Cardiac muscle cell (in vitro differentiated cells and primary cell): ENCODE results near the gene SLC4A8. TPM values are rescaled to one million over a fixed set of nuclear protein-coding genes. Genes with fewer than 3 reads are reported as not detected.

Experiments
- DNase-seq, 2 donors: peaks; one replicate each; pipeline versions ENCODE4 v3.0.0 to v3.0.0-alpha.2; 2010 to 2017; ENCODE audit warnings: low read depth in 1 of 2, low spot score in 1 of 2
- H3K27ac ChIP-seq: fragments of 200-600 bp; sonication (generic); 2 replicates; pipeline ENCODE4 v1.5.1; 2016
- H3K27me3 ChIP-seq: fragments of 200-600 bp; sonication (generic); 2 replicates; pipeline ENCODE4 v1.6.0; 2016; ENCODE audit warnings: control low read depth
- H3K36me3 ChIP-seq: fragments of 200-600 bp; sonication (generic); 2 replicates; pipeline ENCODE4 v1.5.1; 2016; ENCODE audit warnings: control low read depth
- H3K4me1 ChIP-seq: fragments of 200-600 bp; sonication (generic); 2 replicates; pipeline ENCODE4 v1.8.1; 2017; ENCODE audit warnings: low read depth, mild to moderate bottlenecking, mixed run types
- H3K4me3 ChIP-seq: fragments of 200-600 bp; sonication (generic); 2 replicates; pipeline ENCODE4 v1.5.1; 2016; ENCODE audit warnings: mild to moderate bottlenecking
- H3K9me3 ChIP-seq: fragments of 200-600 bp; sonication (generic); 2 replicates; pipeline ENCODE4 v1.5.1; 2017; ENCODE audit warnings: low read depth, mild to moderate bottlenecking, control low read depth
- polyA plus RNA-seq: library from polyadenylated mRNA; unstranded; fragments of >200 nt; fragmentation: Nextera tagmentation; extraction: Ambion mirVana; gene quantifications from 2 replicates; pipeline ENCODE4 v1.2.1, GENCODE V29; 2016
- total RNA-seq: library from RNA; depleted of rRNA; stranded (reverse); fragments of >200 nt; gene quantifications from 2 replicates; pipeline ENCODE4 v1.2.3, GENCODE V29; 2016
- TF ChIP-seq, protein P1 (sequence below): IDR thresholded peaks from 2 replicates; pipeline ENCODE4 v1.5.1; 2012; ENCODE audit warnings: low read depth, mild to moderate bottlenecking, low read length

SLC4A8 gene
- total and polyA plus RNA-seq, 2 experiments from 2014 or later: 1.9 to 4.9 TPM

DNA sequence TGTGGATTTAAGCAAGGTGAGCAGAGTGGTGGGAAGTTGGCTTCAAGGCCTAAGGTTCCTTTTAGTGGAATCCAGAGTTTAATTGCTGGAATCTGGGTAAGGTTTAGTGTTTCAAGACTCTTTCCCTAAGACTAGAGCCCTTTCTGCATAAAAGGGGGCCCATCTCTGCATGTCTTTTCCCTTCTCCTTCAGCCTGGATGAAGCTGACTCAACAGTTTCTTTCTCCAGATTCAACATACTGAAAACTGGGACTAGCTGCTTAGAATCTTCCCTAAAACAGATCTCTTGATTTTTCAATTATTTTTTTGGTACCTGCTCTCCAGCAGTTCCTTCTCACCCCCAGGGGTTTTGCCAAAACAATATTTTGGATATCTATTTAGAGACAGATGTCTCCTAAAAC, 34.0 kb downstream of the SLC4A8 start:
- H3K27me3 ChIP-seq: no peaks in the 10 kb centered on the region
- H3K27ac ChIP-seq: no peak overlapping the region
- H3K4me1 ChIP-seq: no peaks in the 10 kb centered on the region
- TF ChIP-seq, protein P1, sequence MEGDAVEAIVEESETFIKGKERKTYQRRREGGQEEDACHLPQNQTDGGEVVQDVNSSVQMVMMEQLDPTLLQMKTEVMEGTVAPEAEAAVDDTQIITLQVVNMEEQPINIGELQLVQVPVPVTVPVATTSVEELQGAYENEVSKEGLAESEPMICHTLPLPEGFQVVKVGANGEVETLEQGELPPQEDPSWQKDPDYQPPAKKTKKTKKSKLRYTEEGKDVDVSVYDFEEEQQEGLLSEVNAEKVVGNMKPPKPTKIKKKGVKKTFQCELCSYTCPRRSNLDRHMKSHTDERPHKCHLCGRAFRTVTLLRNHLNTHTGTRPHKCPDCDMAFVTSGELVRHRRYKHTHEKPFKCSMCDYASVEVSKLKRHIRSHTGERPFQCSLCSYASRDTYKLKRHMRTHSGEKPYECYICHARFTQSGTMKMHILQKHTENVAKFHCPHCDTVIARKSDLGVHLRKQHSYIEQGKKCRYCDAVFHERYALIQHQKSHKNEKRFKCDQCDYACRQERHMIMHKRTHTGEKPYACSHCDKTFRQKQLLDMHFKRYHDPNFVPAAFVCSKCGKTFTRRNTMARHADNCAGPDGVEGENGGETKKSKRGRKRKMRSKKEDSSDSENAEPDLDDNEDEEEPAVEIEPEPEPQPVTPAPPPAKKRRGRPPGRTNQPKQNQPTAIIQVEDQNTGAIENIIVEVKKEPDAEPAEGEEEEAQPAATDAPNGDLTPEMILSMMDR: no peak
- H3K36me3 ChIP-seq: no peaks in the 10 kb centered on the region
- no peaks in the 10 kb centered on the region for H3K9me3 ChIP-seq
- no peak overlapping the region for H3K4me3 ChIP-seq
- DNase-seq: no peak

DNA sequence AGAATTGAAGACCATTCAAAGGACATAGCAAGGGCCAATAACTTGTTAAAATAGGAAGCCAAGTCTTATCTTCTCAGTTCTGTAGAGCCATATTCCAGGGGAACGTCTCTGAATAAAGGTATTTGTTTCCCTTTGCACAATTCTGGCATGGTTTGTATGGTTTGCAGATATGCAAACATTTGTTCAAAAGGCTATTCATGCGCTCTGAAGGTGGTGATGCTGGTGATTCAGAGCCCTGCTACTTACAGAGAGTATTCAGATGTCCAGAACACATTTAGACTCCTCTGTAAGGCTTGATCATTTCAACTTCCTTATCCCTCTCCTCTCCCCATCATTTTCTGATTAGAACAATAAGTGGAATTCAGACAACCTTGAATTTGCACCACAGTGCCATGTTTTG, 35.9 kb downstream of the SLC4A8 start:
- Histone ChIP-seq H3K4me3 (no peak overlapping the region), H3K9me3 (no peaks in the 10 kb centered on the region), H3K4me1 (no peaks in the 10 kb centered on the region), H3K27me3 (no peaks in the 10 kb centered on the region), H3K27ac (no peak overlapping the region), H3K36me3 (no peaks in the 10 kb centered on the region)
- TF ChIP-seq, protein P1: no peak
- no peak for DNase-seq

DNA sequence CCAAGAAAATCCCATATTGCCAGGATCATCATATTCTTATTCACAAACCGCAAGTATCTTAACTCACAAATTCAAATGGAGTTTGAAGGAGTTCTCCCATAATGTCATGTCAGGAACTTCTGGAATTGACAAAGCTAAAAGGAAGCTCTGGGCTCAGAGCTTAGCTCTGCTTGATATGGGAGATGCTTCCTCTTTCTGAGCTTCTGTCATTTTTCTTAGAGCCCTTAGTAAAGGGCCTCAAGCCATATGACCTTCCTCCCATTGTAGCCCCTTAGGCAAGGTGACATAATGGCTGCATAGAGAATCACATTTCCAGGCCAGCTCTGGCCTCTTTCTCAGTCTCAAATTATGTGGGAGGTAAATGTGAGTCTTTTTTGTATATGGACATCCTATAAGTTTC, 40.9 kb downstream of the SLC4A8 start:
- Histone ChIP-seq H3K27me3 (no peaks in the 10 kb centered on the region), H3K4me3 (no peak overlapping the region), H3K36me3 (no peaks in the 10 kb centered on the region), H3K4me1 (peaks cover 16% of the 10 kb centered on the region), H3K9me3 (no peaks in the 10 kb centered on the region), H3K27ac (no peak overlapping the region)
- DNase-seq: no peak
- TF ChIP-seq, protein P1: no peak

DNA sequence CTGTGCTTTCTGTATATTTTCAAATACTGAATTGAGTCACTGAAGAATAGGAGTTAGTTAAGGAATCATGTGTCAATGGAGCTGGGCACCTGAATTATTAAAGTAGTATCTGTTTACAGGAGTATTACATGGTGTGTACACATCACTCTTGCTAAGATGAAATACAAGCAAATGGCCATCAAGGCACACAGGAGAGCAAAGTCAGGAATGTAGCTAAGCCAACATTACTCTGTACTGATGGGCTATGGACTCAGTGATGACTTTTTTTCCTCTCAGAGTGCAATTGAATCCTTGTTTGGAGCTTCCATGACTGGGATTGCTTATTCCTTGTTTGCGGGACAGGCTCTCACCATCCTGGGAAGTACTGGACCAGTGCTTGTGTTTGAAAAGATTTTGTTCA, 45.5 kb downstream of the SLC4A8 start:
- TF ChIP-seq, protein P1: no peak
- no peak overlapping the region for H3K4me3 ChIP-seq
- no peak overlapping the region for H3K27ac ChIP-seq
- peaks cover 27% of the 10 kb centered on the region for H3K4me1 ChIP-seq
- DNase-seq: no peak
- no peaks in the 10 kb centered on the region for H3K9me3 ChIP-seq
- H3K27me3 ChIP-seq: no peaks in the 10 kb centered on the region
- H3K36me3 ChIP-seq: no peaks in the 10 kb centered on the region

DNA sequence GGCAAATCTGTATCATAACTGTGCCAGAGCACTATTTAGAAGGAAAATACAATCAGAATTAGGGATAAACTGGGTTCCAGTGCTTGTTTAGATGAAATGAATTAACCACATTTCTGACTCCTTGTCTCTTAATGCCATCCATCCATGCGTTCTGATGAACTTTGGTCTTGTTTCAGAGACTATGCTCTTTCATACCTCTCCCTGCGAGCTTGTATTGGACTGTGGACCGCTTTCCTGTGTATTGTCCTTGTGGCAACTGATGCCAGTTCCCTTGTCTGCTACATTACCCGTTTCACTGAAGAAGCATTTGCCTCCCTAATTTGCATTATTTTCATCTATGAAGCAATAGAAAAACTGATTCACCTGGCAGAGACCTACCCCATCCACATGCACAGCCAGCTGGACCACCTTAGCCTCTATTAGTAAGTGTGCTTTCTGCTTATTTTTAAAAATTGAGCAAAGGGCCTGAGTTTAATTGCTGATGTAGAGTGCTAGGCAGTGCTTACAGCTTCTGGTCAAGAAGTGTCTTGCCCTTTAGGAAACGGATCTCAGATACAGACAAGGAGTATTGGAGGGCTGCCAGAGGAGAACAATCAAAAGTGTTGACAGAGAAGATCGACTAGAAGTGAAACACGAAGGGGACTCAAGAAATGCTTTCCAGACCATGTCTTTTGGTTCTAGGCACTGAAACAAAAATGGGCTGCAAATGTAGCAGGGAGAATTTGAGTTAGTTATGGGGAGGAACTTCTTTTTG, 46.7 kb downstream of the SLC4A8 start:
- Histone ChIP-seq H3K4me3 (no peak overlapping the region), H3K27me3 (no peaks in the 10 kb centered on the region), H3K27ac (peak overlapping the region; percentile 7), H3K9me3 (no peaks in the 10 kb centered on the region), H3K36me3 (no peaks in the 10 kb centered on the region), H3K4me1 (peaks cover 27% of the 10 kb centered on the region)
- DNase-seq: peak in 1 of 2 donors; percentile 38
- TF ChIP-seq, protein P1: no peak
